Measurements from ENCODE around the gene ANAPC7.
"Not testable (repeated sequence)": the region's sequence is repeated elsewhere in the genome, so short reads cannot be mapped to it uniquely, and the experiment has no call there.

ANAPC7 gene

GRCh38 chr12:110345963-110346362 is 57.5 kb downstream of the ANAPC7 start:
- DNase-seq: no peak

- DNase-seq: no peak
Observed at GRCh38 chr12:110345176-110345661, 58.3 kb downstream of the ANAPC7 start.

- no peak for DNase-seq
Observed at GRCh38 chr12:110344657-110345056, 58.9 kb downstream of the ANAPC7 start.

- no peak for DNase-seq
Observed at GRCh38 chr12:110343736-110344555, 59.6 kb downstream of the ANAPC7 start.

GRCh38 chr12:110343114-110343513 is 60.4 kb downstream of the ANAPC7 start:
- DNase-seq: no peak

GRCh38 chr12:110342157-110342556 is 61.4 kb downstream of the ANAPC7 start:
- DNase-seq: no peak

- no peak for DNase-seq
Observed at GRCh38 chr12:110340706-110341105, 62.8 kb downstream of the ANAPC7 start.

- not testable (repeated sequence) for DNase-seq
Observed at GRCh38 chr12:110340261-110340660, 63.2 kb downstream of the ANAPC7 start.

GRCh38 chr12:110339184-110339952 is 64.1 kb downstream of the ANAPC7 start:
- no peak for DNase-seq

GRCh38 chr12:110338754-110339153 is 64.8 kb downstream of the ANAPC7 start:
- no peak for DNase-seq

GRCh38 chr12:110337912-110338710 is 65.4 kb downstream of the ANAPC7 start:
- no peak for DNase-seq

GRCh38 chr12:110335481-110336045 is 67.9 kb downstream of the ANAPC7 start:
- DNase-seq: no peak

GRCh38 chr12:110333201-110333600 is 70.3 kb downstream of the ANAPC7 start:
- no peak for DNase-seq

GRCh38 chr12:110330544-110330943 is 73.0 kb downstream of the ANAPC7 start:
- no peak for DNase-seq

GRCh38 chr12:110330124-110330523 is 73.4 kb downstream of the ANAPC7 start:
- DNase-seq: no peak

- DNase-seq: no peak
Observed at GRCh38 chr12:110329710-110330109, 73.8 kb downstream of the ANAPC7 start.

Data from activated CD4-positive, alpha-beta T cell treated with anti-CD3 and anti-CD28 coated beads, Interleukin-2, amount 50 U/mL, for 48 hours (primary cell).